ENCODE measurements around the gene TUBB6. TPM values are rescaled to one million over a fixed set of nuclear protein-coding genes. Genes with fewer than 3 reads are reported as not detected.

The TUBB6 gene
- total and polyA plus RNA-seq, 10 of the 15 experiments (the other 5 are each of a cell fraction or from before 2014, with no cell fraction given) = 27.4 to 262 (median 82.5) TPM

DNA sequence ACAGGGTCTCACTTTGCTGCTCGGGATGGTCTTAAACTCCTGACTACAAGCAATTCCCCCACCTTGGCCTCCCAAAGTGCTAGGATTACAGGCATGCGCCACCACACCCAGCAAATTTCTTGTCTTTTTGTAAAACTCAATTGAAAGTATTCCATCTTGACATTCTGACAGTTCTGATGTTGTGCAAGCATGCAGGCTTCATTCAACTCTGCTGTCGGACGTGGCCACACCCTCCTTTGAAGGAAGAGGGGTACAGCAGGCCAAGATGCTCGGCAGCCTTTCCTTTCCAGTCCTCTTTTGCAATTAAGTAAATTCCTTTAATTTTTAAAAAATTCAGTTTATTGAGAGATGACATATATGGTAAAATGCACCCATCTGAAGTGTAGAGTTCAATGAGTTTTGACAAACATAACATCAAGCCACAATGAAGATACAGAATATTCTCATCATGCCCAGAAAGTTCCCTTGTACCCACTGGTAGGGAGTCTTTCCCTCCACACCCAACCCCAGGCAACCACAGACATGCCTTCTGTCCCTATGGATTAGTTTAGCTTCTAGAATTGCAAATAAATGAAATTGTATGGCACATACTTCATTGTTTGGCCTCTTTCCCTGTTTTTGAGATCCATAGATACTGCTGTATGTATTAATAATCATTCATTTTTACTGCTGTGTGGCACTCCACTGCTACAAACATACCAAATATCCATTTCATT, 33.1 kb downstream of the TUBB6 start:
- no peak overlapping the region for H3K9ac ChIP-seq (ENCODE audit: control insufficient read depth, insufficient read depth, low read length)
- H4K20me1 ChIP-seq (ENCODE audit: control insufficient read depth, insufficient read depth) = no peaks in the 10 kb centered on the region
- H3K4me1 ChIP-seq (ENCODE audit: control insufficient read depth, insufficient read depth, low read length) = no peaks in the 10 kb centered on the region
- ATAC-seq (no peak), FAIRE-seq (no peak), DNase-seq (ENCODE audit: low read depth, low spot score) (no peak)
- H3K27me3 ChIP-seq (replicated peaks in 1 of 2; ENCODE audit: control insufficient read depth in 2 of 2, insufficient read depth in 2 of 2, low read length in 1 of 2) = no peaks in the 10 kb centered on the region
- no peak overlapping the region for H3K4me3 ChIP-seq
- TF ChIP-seq RFX5 (IDR thresholded peaks at IDR 0.05; ENCODE audit: low read depth, low read length) (no peak), ETV6 (conservative IDR thresholded peaks at IDR 0.05 in 1 of 2, IDR thresholded peaks at IDR 0.05 in 1 of 2; ENCODE audit: borderline replicate concordance in 1 of 2, low read depth in 1 of 2) (no peak), LARP7 (IDR thresholded peaks at IDR 0.05) (no peak), SIN3A (IDR thresholded peaks at IDR 0.05; ENCODE audit: low read depth, low read length) (no peak), EZH2 (IDR thresholded peaks at IDR 0.05; ENCODE audit: borderline replicate concordance, control insufficient read depth, low read depth, low read length) (no peak), BRCA1 (IDR thresholded peaks at IDR 0.05; ENCODE audit: low read depth, low read length) (no peak), YY1 (IDR thresholded peaks at IDR 0.05; ENCODE audit: low read depth, low read length) (no peak), MYC (IDR thresholded peaks at IDR 0.05; ENCODE audit: insufficient read depth, insufficient read length, insufficient replicate concordance, low read length, severe bottlenecking) (no peak), PAX5 (IDR thresholded peaks at IDR 0.05; ENCODE audit: borderline replicate concordance, low read depth, low read length) (no peak)
- TF ChIP-seq, protein P1, sequence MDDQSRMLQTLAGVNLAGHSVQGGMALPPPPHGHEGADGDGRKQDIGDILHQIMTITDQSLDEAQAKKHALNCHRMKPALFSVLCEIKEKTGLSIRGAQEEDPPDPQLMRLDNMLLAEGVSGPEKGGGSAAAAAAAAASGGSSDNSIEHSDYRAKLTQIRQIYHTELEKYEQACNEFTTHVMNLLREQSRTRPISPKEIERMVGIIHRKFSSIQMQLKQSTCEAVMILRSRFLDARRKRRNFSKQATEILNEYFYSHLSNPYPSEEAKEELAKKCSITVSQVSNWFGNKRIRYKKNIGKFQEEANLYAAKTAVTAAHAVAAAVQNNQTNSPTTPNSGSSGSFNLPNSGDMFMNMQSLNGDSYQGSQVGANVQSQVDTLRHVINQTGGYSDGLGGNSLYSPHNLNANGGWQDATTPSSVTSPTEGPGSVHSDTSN (IDR thresholded peaks at IDR 0.05; ENCODE audit: insufficient replicate concordance, low read depth, low read length) = no peak
- TF ChIP-seq, protein P2, sequence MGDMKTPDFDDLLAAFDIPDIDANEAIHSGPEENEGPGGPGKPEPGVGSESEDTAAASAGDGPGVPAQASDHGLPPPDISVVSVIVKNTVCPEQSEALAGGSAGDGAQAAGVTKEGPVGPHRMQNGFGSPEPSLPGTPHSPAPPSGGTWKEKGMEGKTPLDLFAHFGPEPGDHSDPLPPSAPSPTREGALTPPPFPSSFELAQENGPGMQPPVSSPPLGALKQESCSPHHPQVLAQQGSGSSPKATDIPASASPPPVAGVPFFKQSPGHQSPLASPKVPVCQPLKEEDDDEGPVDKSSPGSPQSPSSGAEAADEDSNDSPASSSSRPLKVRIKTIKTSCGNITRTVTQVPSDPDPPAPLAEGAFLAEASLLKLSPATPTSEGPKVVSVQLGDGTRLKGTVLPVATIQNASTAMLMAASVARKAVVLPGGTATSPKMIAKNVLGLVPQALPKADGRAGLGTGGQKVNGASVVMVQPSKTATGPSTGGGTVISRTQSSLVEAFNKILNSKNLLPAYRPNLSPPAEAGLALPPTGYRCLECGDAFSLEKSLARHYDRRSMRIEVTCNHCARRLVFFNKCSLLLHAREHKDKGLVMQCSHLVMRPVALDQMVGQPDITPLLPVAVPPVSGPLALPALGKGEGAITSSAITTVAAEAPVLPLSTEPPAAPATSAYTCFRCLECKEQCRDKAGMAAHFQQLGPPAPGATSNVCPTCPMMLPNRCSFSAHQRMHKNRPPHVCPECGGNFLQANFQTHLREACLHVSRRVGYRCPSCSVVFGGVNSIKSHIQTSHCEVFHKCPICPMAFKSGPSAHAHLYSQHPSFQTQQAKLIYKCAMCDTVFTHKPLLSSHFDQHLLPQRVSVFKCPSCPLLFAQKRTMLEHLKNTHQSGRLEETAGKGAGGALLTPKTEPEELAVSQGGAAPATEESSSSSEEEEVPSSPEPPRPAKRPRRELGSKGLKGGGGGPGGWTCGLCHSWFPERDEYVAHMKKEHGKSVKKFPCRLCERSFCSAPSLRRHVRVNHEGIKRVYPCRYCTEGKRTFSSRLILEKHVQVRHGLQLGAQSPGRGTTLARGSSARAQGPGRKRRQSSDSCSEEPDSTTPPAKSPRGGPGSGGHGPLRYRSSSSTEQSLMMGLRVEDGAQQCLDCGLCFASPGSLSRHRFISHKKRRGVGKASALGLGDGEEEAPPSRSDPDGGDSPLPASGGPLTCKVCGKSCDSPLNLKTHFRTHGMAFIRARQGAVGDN (IDR thresholded peaks at IDR 0.05) = no peak
- TF ChIP-seq, protein P3, sequence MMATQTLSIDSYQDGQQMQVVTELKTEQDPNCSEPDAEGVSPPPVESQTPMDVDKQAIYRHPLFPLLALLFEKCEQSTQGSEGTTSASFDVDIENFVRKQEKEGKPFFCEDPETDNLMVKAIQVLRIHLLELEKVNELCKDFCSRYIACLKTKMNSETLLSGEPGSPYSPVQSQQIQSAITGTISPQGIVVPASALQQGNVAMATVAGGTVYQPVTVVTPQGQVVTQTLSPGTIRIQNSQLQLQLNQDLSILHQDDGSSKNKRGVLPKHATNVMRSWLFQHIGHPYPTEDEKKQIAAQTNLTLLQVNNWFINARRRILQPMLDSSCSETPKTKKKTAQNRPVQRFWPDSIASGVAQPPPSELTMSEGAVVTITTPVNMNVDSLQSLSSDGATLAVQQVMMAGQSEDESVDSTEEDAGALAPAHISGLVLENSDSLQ (IDR thresholded peaks at IDR 0.05) = no peak
- H3K27ac ChIP-seq (ENCODE audit: control insufficient read depth, insufficient read depth) = no peak overlapping the region
- no peak overlapping the region for H3K4me2 ChIP-seq (ENCODE audit: control insufficient read depth, insufficient read depth)
- ChIA-PET CTCF (interaction anchor here (2.1 kb wide), 1 partner anchor 13 kb away, joined by 15 read pairs; no protein-coding TSS in a partner anchor), SMC1A (ENCODE audit: uncharacterized antibody, unreplicated experiment) (interaction anchor here (1.2 kb wide), 1 partner anchor 16 kb away, joined by 3 read pairs; no protein-coding TSS in a partner anchor), POLR2A (interaction anchor here (0.7 to 1.2 kb wide), 2 partner anchors 31 to 1218 kb away, joined by 3 to 5 read pairs; no protein-coding TSS in a partner anchor), RAD21 (ENCODE audit: unreplicated experiment) (no interaction called here)
- in situ Hi-C loops (cut with MboI) = no loop called here
- no peak overlapping the region for H2AFZ ChIP-seq (ENCODE audit: control insufficient read depth, low read depth, low read length)
- no TSS peak for BruUV-seq (replicated peaks)
- 97% methylated on average over 5 of the region's 5 CpGs for WGBS (ENCODE audit: insufficient coverage, insufficient replicate concordance, low lambda C conversion rate, missing lambda C conversion rate)
- H3K79me2 ChIP-seq (ENCODE audit: control insufficient read depth, insufficient read depth, low read length) = no peaks in the 10 kb centered on the region
- H3K36me3 ChIP-seq (ENCODE audit: control insufficient read depth in 2 of 2, insufficient read depth in 2 of 2, low read length in 1 of 2) = peaks cover 16 to 25% of the 10 kb centered on the region in 2 experiments; a peak in 3 of 4 replicates
- intact Hi-C loops (cut with micrococcal nuclease; ENCODE audit: unreplicated experiment) = no loop called here
- no peaks in the 10 kb centered on the region for H3K9me3 ChIP-seq (replicated peaks; ENCODE audit: control insufficient read depth, insufficient read depth, low read length)
